ENCODE measurements around the gene MYO1F. TPM values are rescaled to one million over a fixed set of nuclear protein-coding genes. Genes with fewer than 3 reads are reported as not detected.

Gene MYO1F
- total RNA-seq, 1 donor from 2014 or later: 0.33 TPM

- Mint-ChIP-seq H3K27me3 (ENCODE audit: low read depth) (no peaks in the 10 kb centered on the region), H3K9me3 (no peaks in the 10 kb centered on the region), H3K4me1 (peaks cover 11% of the 10 kb centered on the region), H3K36me3 (ENCODE audit: low read depth) (peaks cover 32% of the 10 kb centered on the region), H3K27ac (ENCODE audit: unreplicated experiment) (no peak overlapping the region), H3K4me3 (no peak overlapping the region)
- TF ChIP-seq CTCF (conservative IDR thresholded peaks at IDR 0.05): no peak
- no peak for DNase-seq (ENCODE audit: low read depth, low spot score)
Observed at GRCh38 chr19:8475005-8475404, 102.2 kb downstream of the MYO1F start.

DNA sequence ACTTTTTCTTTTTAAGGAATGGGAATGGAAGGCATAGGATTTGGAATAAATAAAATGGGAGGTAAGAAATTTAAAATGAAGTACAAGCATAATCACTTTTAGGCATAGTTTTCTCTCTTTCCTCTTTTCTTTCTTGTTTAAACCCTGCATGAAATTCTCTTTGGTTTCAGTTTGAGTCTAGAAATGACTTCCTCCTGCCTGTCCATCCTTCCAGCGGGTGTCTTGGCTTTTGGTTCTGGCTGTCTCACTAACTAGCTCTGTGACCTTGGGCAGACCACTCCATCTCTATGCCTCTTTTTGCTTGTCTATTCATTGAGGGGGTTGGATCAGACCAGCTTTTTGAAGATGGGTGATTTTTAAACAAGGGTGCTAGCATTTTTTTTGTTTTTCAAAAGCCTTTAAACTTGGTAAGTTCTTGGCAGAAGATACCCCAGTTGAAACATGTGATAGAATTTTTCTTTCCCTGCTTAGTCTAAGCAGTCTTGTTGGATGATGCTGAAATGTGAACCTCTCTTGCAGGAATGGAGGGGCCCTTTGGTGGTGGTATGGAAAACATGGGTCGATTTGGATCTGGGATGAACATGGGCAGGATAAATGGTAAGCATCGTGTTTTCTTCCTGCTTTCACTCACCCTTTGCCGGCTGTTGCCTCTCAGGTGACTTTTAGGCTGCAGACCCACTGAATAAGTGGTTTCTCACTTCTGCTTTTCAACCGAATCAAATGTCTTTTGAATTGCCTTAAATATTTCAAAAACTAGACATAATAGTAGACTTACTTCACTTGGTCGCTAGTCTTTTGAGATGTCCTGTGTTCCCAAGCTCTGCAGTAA, 103.4 kb downstream of the MYO1F start:
- Mint-ChIP-seq H3K9me3 (no peaks in the 10 kb centered on the region), H3K27ac (ENCODE audit: unreplicated experiment) (no peak overlapping the region), H3K36me3 (ENCODE audit: low read depth) (peaks cover 39% of the 10 kb centered on the region), H3K27me3 (ENCODE audit: low read depth) (no peaks in the 10 kb centered on the region), H3K4me1 (peaks cover 20% of the 10 kb centered on the region), H3K4me3 (no peak overlapping the region)
- no peak for TF ChIP-seq CTCF (conservative IDR thresholded peaks at IDR 0.05)
- DNase-seq (ENCODE audit: low read depth, low spot score): no peak

Other genes with a start within 250 kb of the MYO1F start
- gene KANK3, start 234.2 kb downstream of the MYO1F start, total RNA-seq: 0.66 and 0.77 TPM in 2 replicates
- gene ANGPTL4, start 213.3 kb downstream of the MYO1F start, total RNA-seq: not detected in 2 replicates
- gene RAB11B, start 187.1 kb downstream of the MYO1F start, total RNA-seq: 121 and 135 TPM in 2 replicates
- 13.6 and 14.6 TPM in 2 replicates for gene MARCHF2, start 164.1 kb downstream of the MYO1F start, total RNA-seq
- 493 and 498 TPM in 2 replicates for gene HNRNPM, start 132.5 kb downstream of the MYO1F start, total RNA-seq
- gene PRAM1, start 74.8 kb downstream of the MYO1F start, total RNA-seq: 0.21 and 0.55 TPM in 2 replicates
- gene ZNF414, start 63.3 kb downstream of the MYO1F start, total RNA-seq: 31.1 and 31.8 TPM in 2 replicates
- gene ADAMTS10, start 33.3 kb upstream of the MYO1F start, total RNA-seq: 30.9 and 31.4 TPM in 2 replicates
- gene NFILZ, start 53.2 kb upstream of the MYO1F start, total RNA-seq: not detected in 2 replicates
- gene ACTL9, start 121.4 kb upstream of the MYO1F start, total RNA-seq: not detected in 2 replicates
- not detected in 2 replicates for gene OR2Z1, start 144.2 kb upstream of the MYO1F start, total RNA-seq